Measurements from ENCODE around the gene KRT72.

DNA sequence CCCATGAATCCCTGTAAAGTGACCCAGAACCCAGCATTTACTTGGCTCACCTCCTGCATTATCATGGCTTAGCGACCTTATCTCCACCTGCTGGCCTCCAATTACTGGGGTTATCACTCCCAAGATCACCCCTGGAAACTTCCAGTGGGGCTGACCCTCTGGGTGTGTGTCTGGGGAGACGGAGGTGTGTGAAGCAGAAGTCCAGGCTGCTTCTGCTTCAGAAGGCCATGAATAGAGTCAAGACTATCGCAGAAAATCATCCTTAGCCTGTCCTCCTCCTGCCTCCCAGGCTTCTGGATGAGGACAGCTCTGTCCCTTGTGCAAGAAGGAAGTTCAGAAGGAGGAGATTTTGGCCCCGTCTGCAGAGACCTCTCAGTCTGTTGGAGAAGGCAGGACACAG, 408 bp upstream of the KRT72 start:
- TF ChIP-seq, protein P1, sequence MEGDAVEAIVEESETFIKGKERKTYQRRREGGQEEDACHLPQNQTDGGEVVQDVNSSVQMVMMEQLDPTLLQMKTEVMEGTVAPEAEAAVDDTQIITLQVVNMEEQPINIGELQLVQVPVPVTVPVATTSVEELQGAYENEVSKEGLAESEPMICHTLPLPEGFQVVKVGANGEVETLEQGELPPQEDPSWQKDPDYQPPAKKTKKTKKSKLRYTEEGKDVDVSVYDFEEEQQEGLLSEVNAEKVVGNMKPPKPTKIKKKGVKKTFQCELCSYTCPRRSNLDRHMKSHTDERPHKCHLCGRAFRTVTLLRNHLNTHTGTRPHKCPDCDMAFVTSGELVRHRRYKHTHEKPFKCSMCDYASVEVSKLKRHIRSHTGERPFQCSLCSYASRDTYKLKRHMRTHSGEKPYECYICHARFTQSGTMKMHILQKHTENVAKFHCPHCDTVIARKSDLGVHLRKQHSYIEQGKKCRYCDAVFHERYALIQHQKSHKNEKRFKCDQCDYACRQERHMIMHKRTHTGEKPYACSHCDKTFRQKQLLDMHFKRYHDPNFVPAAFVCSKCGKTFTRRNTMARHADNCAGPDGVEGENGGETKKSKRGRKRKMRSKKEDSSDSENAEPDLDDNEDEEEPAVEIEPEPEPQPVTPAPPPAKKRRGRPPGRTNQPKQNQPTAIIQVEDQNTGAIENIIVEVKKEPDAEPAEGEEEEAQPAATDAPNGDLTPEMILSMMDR (IDR thresholded peaks at IDR 0.05; ENCODE audit: low read depth, low read length, missing input control): no peak
- TF ChIP-seq, protein P2, sequence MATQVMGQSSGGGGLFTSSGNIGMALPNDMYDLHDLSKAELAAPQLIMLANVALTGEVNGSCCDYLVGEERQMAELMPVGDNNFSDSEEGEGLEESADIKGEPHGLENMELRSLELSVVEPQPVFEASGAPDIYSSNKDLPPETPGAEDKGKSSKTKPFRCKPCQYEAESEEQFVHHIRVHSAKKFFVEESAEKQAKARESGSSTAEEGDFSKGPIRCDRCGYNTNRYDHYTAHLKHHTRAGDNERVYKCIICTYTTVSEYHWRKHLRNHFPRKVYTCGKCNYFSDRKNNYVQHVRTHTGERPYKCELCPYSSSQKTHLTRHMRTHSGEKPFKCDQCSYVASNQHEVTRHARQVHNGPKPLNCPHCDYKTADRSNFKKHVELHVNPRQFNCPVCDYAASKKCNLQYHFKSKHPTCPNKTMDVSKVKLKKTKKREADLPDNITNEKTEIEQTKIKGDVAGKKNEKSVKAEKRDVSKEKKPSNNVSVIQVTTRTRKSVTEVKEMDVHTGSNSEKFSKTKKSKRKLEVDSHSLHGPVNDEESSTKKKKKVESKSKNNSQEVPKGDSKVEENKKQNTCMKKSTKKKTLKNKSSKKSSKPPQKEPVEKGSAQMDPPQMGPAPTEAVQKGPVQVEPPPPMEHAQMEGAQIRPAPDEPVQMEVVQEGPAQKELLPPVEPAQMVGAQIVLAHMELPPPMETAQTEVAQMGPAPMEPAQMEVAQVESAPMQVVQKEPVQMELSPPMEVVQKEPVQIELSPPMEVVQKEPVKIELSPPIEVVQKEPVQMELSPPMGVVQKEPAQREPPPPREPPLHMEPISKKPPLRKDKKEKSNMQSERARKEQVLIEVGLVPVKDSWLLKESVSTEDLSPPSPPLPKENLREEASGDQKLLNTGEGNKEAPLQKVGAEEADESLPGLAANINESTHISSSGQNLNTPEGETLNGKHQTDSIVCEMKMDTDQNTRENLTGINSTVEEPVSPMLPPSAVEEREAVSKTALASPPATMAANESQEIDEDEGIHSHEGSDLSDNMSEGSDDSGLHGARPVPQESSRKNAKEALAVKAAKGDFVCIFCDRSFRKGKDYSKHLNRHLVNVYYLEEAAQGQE (IDR thresholded peaks at IDR 0.05): no peak
- TF ChIP-seq, protein P3, sequence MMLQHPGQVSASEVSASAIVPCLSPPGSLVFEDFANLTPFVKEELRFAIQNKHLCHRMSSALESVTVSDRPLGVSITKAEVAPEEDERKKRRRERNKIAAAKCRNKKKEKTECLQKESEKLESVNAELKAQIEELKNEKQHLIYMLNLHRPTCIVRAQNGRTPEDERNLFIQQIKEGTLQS (IDR thresholded peaks at IDR 0.05): no peak
- no peak for TF ChIP-seq RAD21 (IDR thresholded peaks at IDR 0.05)
- TF ChIP-seq RXRA (IDR thresholded peaks at IDR 0.05): no peak
- TF ChIP-seq JUND (IDR thresholded peaks at IDR 0.05): no peak

All from liver (tissue), 3 donors.